GM19328 (cell line): ENCODE results near the gene BEAN1.
"Not testable (repeated sequence)": the region's sequence is repeated elsewhere in the genome, so short reads cannot be mapped to it uniquely, and the experiment has no call there.

Source experiments
- ATAC-seq: cut with Tn5 transposase; IDR thresholded peaks from one replicate; pipeline ENCODE4 v1.9.1; 2021; ENCODE audit warnings: mild to moderate bottlenecking, moderate library complexity; ENCODE audit not compliant: unreplicated experiment

Gene BEAN1

DNA sequence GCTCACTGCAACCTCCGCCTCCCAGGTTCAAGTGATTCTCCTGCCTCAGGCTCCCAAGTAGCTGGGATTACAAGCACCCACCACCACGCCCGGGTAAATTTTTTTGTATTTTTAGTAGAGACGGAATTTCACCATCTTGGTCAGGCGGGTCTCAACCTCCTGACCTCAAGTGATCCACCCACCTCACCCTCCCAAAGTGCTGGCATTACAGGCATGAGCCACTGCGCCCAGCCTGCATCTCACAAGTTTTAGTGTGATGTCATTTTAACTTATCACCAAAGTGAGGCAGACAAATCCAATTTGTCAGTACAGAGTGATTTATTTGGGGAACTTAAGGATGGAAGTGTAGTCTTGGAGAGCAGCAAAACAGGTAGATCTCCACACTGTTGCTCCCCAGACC, 39.5 kb downstream of the BEAN1 start:
- ATAC-seq: not testable (repeated sequence)

DNA sequence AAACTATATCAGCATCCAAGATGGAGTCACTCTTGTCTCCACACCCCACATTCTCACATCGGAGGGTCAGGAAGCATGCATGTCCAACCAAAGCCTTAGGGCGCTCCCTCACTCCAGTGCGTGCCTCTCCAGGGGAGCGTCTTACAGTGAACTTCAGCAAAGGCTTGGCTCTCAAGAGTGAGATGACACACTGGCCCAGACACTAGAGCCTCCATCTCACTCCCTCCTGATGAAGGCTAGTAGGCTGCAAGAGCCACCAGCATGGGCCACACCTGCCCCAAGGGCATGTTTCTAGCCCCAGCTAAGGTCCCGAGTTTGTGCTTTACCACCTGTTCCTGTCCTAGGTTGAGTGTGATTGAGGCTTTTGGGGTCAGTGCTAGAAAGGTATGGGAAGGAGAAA, 40.5 kb downstream of the BEAN1 start:
- ATAC-seq: no peak

DNA sequence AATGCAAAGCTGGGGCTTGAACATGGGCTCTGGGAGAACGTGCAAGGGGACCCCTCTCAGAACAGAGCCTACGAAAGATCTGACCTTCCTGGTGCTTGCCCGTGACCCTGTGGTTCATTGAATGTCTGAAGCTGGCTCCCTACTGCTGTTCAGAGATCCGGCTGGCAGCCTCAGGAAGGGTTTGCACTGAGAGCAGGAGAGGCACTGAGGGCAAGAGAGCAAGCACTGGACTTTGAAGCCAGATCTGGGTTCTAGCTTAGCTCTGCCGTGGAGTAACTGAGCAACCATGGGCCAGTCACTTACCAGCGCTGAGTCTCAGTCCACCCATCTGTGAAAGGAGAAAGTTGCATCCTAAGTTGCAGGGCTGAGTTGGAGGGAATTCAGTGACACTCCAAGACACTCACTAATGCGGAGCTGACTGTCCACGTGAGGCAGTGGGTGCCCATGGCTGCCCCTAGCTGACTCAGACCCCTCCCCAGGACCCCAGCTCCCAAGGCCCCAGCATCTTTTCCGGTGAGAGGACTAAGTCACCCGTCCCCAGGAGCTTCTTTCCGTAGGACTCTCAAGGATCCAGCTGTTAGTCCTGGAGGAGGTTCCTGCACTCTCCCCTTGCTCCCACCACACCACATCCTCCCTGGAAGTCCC, 41.3 kb downstream of the BEAN1 start:
- ATAC-seq: no peak

DNA sequence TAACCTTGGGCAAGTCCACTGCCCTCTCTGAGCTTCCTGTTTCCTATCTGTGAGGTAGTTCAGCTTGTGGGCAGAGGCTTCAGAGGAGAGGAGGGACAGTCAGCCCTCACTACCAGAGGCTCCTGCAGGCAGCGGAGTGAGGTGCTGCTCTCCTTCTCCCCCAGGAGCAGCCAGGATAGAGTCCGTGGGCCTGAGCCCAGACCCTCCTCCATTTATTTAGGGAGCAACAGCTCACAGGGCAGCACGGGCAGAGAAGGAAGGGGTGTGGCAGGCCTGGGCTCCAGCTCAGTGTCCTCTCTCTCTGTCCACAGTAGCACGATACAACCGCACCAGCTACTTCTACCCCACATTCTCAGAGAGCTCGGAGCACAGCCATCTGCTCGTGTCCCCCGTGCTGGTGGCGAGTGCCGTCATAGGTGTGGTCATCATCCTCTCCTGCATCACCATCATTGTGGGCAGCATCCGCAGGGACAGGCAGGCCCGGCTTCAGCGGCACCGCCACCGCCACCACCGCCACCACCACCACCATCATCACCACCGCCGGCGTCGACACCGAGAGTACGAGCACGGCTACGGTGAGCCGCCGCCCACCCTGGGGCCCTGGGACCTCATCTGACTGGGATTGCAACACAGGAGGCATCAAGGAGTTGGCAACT, 42.3 kb downstream of the BEAN1 start:
- ATAC-seq: no peak

DNA sequence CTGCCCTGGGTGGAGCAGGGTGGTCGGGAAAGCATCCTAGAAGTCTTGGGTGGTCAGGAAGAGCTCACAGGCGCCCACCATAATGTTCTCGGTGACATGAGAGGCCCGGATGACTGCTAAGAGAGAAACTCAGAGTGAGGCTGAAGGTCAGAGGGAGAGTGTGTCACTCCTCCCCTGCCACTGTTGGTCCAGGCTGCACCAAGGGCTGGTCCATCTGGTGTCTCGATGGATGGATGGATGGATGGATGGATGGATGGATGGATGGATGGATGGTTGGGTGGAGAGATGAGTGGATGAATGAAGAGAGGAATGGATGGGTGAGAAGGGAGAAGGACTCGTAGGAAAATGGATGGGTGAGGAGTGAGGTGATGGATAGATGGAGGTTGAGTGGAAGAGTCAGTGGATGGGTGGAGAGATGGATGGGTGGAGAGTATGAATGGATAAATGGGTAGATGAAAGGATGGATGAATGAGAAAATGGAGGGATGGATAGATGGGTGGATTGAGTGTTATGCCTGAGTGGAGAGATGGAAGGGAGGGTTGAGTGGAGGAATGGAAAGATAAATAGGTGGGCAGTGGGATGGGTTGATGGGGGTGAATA, 43.0 kb downstream of the BEAN1 start:
- no peak for ATAC-seq

DNA sequence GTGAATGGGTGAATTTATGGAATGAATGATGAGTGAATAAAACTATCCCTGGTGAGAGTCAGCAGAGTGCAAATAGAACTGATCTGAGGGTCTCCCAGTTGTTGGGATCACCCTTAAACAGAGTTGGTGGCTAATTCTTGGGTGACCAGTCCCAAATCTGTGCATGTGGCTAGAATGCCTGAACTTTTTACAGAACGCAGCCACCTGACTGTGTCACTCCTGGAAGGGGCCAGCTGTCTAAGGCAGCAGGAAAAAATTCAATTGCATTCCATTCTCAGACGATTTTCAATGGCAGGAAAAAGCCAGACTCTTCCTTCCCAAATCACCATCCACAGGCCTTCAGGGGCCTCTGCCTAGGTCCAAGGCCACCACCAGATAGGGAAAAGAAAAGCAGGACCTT, 43.5 kb downstream of the BEAN1 start:
- no peak for ATAC-seq

DNA sequence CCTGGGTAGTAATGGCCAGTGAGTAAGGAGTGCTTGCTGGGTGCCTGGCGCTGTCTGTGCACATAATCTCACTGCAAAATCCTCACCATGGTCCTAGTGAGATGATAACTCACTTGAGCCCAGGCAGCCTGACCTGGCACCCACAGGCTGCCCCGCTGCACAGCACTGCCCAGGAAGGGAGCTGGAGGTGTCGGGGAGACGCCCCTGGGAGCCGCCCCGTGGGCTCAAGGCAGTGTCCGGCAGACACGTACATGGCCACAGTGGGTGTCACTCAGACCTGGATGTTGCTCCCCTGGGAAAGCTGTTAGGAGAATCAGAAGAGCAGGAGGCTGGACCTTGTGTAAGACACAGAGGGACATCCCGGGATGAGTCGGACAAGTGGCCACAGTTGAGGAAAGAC, 44.2 kb downstream of the BEAN1 start:
- no peak for ATAC-seq

DNA sequence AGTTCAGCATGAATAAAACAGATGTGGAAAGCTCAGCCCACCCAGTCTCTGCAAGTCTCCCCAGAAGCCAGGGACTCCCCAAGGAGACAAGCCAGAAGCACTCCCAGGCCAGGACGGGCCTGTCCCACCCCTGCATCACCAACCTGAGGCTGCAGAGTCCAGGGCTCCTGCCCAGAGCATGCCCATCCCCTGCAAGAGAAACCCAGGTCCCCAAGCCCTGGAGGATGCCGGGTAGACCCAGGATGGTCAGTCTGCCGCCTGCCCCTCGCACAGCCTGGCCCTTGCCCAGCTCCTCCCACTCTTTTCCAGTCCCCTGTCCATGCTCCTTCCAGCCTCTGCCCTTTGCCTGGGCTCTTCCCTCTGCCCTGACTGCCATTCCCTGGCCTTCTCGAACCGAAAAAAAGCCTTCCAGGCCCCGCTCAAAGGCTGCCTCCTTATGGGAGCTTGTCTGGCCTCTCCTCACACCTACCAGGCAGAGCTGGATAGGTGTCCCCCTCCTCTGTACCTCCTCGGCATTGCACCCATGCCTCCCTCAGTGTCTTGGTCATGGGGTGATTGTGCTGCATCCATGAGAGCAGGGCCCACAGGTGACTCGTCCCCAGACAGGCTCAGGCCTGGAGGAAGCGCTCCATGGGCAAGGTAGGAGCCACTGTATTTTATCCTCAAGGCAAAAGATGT, 44.8 kb downstream of the BEAN1 start:
- ATAC-seq: no peak

DNA sequence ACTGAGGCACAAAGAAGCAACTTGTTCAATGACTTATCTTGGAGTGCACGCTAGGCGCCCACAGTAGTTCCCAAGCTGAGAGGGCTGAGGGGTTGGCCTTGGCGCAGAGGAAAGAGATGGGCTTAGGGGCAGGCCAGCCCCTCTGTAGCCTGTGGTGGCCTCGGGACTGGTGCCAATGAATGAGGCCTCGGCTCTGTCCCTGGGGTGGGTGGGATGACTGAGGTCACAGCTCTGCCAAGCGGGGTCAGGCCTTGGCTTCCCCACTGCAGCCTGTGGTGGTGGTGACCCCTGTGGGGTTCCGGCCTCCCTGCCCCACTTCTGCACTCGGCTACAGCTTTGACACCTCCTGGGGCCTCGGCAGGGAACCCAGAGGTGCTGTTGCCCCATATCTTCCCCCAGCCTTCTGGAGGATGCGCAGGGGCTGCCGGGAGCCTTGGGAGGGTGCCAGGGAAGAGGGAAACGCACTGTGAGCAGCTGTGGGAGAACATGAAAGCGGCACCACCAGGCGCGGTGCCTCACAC, 46.0 kb downstream of the BEAN1 start:
- ATAC-seq: no peak

DNA sequence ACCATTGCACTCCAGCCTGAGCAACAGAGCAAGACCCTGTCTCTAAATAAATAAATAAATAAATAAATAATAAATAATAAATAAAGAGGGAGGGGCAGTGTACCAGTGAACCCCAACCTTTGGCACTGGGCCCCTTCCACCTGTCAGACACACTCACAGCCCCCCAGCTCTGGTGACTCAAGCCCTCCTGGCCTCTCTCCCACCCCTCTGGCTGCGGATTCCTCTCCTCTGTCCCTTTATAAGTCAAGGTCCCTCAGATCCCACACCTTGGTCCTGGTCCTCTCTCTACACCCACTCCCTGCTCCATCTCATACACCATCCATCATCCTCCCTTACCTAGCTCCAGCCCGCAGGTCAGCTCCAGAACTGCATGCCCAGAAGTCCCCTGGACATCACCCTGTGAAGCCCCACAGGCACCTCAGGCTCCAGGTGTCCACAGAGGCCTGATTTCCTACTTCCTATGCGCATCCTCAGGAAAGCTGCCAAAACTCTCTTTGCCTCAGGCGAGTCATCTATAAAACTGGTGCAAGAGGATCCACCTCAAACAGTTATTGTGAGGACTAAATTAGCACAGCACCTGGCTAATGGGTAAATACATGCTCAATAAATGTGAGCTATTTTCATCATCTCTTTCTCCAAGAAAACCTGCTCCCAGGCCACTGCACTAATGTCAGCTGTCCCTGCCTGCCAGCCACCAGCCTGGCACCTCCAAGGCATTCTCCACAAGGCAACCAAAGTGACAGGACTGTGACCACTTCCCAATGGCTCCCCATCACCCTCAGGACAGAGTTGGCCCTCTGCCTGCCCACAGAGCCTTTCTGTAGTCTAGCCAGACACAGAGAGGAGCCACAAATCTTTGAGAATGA, 46.8 kb downstream of the BEAN1 start:
- ATAC-seq: no peak

DNA sequence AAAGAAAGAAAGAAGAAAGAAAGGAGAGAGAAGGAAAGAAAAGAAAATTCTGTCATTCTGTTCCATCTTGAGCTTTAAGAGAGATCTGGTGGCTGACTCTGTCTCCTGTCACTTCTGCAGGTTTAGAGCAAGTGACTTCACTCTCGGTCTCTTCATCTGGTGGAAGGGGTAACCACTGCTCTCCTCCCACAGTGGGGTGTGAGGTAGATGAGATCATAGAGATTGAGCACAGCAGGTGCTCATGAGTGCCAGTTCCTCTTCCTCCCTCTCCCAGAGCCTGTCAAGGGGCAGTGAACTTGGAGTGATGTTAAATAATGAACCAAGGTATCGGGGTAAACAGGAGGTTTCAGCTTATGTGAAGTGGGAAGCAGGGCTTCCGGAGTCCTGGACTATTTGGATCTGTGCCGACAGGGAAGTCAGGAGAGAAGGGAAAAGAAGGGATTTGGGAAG, 47.7 kb downstream of the BEAN1 start:
- peak; percentile 79 for ATAC-seq

DNA sequence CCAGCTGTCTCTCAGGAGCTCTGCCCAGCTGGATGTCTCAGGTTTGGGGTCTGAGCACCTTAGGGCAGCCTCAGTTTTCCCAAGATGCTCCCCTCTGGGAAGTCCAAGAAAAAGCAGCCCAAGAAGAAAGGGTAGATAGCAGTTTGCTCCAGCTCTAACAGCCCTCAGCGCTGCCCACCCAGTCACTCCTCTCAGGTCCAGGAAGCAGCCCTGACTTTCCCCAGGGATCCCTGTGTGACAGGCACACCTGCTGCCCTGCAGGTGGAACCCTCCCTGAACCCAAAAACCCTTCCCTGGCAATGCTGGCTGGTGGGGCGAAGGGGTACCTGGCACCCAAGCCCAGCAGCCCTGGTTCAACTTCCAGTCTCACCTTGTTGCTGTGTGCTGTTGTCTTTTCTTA, 48.1 kb downstream of the BEAN1 start:
- no peak for ATAC-seq

DNA sequence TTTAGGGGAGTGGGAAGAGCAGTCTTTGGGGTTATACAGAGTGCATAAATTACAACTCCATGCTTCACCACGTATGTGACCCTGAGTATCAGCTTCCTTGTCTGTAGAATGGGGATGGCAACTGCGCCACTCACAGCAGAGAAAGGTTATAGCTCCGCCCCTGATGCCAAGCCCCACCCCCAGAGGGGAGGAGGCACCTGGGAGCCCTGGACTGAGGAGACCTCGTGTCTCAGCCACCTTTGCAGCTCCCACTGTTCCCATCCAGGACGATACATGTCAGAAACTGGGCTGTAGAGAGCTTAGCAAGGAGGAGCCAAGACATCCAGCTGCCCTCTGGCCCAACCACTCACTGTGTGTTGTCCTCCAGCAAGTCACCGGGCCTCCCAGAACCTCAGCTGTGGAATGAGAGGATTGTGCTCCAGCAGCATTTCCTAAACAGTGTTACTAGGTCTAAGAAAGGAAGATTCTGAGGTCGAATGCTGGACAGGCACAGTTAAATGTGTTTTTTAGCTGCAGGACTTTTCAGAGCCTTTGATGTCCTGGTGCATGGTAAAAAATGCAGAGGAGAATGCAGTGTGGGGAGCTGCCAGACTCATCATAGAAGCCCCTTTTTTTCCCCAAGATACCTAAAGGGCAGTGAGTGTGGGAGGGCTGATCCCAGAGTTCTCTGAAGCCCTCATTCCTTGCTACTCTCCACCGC, 49.4 kb downstream of the BEAN1 start:
- no peak for ATAC-seq

DNA sequence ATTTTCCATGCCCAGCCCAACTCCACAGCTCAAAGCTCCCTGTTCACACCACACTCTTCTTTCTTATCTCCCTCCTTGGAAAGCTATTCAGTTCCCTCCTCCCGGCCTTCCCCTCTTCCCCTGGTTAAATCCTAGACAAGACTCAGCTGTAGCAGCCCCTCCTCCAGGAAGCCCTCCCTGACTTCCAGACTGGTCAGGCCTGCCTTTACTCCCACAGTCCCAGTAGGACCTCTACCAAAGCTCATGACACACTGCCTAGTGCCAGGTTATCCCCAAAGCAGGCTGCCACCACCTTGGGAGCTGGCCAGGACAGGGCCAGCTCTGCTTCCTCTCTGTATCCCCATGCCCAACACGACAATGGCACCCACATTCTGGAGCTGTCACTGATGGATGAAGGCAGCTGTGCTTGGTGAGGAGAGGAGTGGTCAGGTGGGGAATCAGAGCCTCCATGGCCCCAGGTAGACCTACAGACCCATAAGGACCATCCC, 50.0 kb downstream of the BEAN1 start:
- ATAC-seq: no peak

DNA sequence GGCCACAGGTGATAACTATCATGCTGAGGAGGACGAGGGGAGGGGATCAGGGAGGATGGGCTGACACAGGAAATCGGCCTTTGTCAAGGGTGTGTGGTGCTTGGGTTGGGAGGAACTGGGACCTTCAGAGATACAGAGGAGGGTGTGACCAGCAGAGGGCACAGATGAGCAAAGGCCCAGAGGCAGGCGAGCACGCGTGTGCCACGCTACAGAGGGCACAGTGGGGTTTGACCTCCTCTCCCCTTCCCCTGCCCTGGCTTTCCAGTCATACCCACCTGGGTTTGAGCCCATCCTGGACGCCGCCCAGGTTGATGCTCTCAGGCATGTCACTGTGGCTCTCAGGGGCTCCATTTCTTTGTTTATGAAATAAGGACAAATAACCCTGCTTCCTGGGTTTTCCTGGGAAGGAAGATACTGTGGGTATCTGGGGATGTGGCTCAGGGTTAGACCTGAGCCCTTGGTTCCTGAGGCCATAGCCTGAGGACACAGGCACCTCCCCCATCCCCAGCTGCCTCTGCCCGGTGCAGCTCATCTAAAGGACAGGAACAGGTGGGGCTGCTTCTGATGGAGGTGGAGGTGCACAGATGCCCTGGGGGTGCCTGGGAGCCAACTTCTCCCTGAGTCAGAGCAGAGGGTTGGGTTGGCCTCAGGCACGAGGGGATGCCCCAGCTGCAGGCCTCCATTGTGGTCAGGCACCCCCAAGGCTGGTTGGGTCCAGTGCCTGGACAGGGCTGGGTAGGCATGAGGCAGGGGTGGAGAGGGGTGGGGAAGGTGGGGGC, 51.8 kb downstream of the BEAN1 start:
- no peak for ATAC-seq

DNA sequence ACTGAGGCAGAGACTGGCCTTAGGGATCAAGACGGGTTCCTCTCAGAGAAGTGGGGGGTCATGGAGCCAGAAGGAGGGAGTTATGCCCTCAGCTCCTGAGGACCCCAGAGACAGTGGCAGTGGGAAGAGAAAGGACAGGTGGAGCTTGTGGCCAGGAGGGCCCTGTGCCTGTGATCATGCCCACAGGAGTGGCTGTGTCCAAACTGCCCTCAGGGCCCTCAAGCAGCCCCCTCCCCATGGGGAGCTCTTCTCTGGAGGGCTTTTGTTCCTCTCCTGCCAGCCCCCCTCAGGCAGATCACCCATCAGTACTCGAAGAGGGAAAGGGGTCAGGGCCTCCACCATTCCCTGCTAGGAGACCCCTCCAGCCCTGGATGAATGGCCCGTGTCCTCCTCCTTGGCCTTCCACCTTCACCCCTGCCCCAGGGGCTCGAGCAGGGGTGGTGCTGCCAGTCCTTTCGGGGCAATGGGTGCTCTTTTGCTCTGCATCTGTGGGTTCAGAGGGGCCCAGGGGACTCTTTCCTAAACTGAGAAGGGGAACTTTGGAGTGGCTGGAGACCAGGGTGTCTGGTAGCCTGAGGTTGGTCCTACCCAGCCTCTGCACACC, 52.7 kb downstream of the BEAN1 start:
- no peak for ATAC-seq

DNA sequence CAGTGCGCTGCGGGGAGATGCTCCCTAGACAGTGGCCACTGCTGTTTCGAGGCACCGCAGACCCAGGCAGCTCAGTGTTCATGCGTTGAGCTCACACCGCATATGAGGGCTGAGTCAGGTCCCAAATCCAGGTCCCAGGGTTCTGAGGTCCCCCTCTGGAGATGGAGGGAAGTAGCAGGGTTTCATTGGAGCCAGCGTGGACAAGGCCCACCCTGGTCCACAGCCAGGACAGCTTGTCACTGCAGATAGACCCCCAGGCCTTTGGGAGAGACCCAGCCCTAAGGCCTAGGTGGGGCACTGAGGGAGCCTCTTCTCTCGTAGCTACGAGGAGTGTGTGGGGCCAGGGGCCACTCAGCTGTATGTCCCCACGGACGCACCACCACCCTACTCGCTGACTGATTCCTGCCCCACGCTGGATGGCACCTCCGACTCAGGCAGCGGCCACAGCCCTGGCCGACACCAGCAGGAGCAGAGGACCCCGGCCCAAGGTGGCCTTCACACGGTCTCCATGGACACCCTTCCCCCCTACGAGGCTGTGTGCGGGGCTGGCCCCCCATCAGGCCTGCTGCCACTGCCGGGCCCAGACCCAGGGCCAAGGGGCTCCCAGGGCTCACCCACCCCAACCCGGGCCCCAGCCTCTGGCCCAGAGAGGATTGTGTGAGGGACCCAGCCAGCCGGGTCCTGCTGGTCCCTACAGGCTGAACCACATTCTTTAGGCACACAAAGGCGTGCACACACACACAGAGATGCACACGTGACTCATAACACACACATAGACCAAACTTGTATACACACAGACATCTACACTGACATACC, 53.4 kb downstream of the BEAN1 start:
- no peak for ATAC-seq
